IPS-20b (cell line): ENCODE data around the gene LRRC8D.
"Not testable (repeated sequence)": the region's sequence is repeated elsewhere in the genome, so short reads cannot be mapped to it uniquely, and the experiment has no call there.

Experiments
- H3K27ac ChIP-seq: one replicate; pipeline ENCODE4 v1.5.1; 2013; ENCODE audit warnings: low read length
- H3K27me3 ChIP-seq: 2 replicates; pipeline ENCODE4 v1.6.1; 2013; ENCODE audit warnings: mild to moderate bottlenecking, low read length, inconsistent platforms; ENCODE audit not compliant: insufficient read depth
- H3K36me3 ChIP-seq: 2 replicates; pipeline ENCODE4 v1.6.1; 2013; ENCODE audit warnings: low read depth, mild to moderate bottlenecking, inconsistent platforms, low read length, moderate library complexity; ENCODE audit not compliant: insufficient read depth
- H3K4me1 ChIP-seq: 2 replicates; pipeline ENCODE4 v1.6.1; 2013; ENCODE audit warnings: mild to moderate bottlenecking, control low read depth, inconsistent platforms, low read length, moderate library complexity; ENCODE audit not compliant: insufficient read depth
- H3K4me3 ChIP-seq: 2 replicates; pipeline ENCODE4 v1.5.1; 2013; ENCODE audit warnings: mild to moderate bottlenecking, low read length, inconsistent platforms
- H3K9ac ChIP-seq: 2 replicates; pipeline ENCODE4 v1.6.1; 2013; ENCODE audit warnings: low read depth, mild to moderate bottlenecking, inconsistent platforms, low read length, moderate library complexity
- H3K9me3 ChIP-seq: 2 replicates; pipeline ENCODE4 v1.6.1; 2013; ENCODE audit warnings: mild to moderate bottlenecking, low read depth, low read length, inconsistent platforms; ENCODE audit not compliant: insufficient read depth

LRRC8D gene

DNA sequence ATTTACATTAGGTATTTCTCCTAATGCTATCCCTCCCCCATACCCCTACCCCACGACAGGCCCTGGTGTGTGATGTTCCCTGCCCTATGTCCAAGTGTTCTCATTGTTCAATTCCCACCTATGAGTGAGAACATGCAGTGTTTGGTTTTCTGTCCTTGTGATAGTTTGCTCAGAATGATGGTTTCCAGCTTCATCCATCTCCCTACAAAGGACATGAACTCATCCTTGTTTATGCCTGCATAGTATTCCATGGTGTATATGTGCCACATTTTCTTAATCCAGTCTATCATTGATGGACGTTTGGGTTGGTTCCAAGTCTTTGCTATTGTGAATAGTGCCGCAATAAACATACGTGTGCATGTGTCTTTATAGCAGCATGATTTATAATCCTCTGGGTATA, 25.3 kb upstream of the LRRC8D start:
- H3K27ac ChIP-seq, H3K27me3 ChIP-seq: not testable (repeated sequence)

DNA sequence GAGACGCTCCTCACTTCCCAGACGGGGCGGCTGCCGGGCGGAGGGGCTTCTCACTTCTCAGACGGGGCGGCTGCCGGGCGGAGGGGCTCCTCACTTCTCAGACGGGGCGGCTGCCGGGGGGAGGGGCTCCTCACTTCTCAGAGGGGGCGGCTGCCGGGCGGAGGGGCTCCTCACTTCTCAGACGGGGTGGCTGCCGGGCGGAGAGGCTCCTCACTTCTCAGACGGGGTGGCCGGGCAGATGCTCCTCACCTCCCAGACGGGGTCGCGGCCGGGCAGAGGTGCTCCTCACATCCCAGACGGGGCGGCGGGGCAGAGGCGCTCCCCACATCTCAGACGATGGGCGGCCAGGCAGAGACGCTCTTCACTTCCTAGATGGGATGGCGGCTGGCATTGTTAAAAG, 23.0 kb upstream of the LRRC8D start:
- not testable (repeated sequence) for H3K36me3 ChIP-seq, H3K9ac ChIP-seq, H3K27me3 ChIP-seq, H3K27ac ChIP-seq, H3K4me3 ChIP-seq, H3K9me3 ChIP-seq
- peaks cover 11% of the 10 kb centered on the region; the same call in 1 of the 2 replicates for H3K4me1 ChIP-seq

More for the DNA sequence above, 25.3 kb upstream of the LRRC8D start:
- H3K36me3 ChIP-seq, H3K4me3 ChIP-seq, H3K9me3 ChIP-seq, H3K4me1 ChIP-seq, H3K9ac ChIP-seq: not testable (repeated sequence)

DNA sequence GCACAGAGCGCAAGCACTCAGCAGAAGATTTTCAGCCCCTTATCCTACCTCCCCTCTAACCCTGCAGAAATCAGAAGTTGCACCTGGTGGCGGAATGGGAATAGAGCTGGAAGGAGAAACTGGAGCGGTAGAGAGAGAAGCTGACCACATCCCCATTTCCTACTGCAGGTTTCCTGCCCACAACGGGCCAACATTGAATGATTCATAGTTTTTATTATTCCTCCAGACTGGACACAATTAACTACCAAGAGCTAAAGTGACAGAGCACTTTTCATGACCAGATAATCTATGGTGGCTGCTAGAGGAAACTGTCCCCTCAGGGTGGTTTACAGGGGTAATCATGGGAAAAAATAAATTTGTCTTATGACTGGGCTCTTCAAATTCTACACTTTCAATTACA, 21.3 kb upstream of the LRRC8D start:
- H3K4me1 ChIP-seq, result peaks cover 11% of the 10 kb centered on the region; the same call in 1 of the 2 replicates
- H3K9ac ChIP-seq, result no peak overlapping the region
- H3K36me3 ChIP-seq, result no peaks in the 10 kb centered on the region
- H3K4me3 ChIP-seq, result no peak overlapping the region
- H3K27ac ChIP-seq, result no peak overlapping the region
- no peaks in the 10 kb centered on the region for H3K9me3 ChIP-seq
- no peaks in the 10 kb centered on the region for H3K27me3 ChIP-seq

DNA sequence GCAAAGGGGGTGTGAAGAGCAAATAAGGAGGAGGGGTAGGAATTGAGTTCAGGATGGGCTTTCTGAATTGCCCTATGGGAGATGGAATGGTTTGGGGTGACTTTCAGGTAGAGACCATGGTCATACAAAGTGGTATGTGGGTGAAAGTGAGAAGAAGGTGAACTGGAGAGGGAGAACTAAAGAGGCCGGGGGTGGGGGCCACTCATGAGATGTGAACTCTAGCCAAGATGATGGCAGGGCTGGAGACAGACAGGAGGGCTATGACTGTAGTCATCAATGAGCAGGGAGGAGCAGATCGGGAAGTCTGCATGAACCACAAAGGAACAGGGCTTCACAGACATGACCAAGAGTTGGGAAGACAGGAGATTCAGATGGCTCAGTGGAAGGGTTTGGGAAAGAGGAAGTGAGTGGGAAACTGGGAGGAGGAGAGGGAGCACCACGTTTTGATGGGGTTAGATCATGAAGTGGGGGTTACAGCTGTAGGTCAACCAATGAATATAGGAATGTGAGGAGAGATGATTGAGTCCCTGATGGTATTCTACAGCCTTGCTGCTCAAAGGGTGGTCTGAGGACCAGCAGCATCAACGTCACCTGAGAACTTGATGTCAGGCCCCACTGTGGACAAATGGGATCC, 20.7 kb upstream of the LRRC8D start:
- Histone ChIP-seq H3K27me3 (no peaks in the 10 kb centered on the region), H3K36me3 (no peaks in the 10 kb centered on the region), H3K9me3 (no peaks in the 10 kb centered on the region), H3K9ac (no peak overlapping the region), H3K27ac (no peak overlapping the region), H3K4me1 (peaks cover 11% of the 10 kb centered on the region; the same call in 1 of the 2 replicates), H3K4me3 (no peak overlapping the region)

DNA sequence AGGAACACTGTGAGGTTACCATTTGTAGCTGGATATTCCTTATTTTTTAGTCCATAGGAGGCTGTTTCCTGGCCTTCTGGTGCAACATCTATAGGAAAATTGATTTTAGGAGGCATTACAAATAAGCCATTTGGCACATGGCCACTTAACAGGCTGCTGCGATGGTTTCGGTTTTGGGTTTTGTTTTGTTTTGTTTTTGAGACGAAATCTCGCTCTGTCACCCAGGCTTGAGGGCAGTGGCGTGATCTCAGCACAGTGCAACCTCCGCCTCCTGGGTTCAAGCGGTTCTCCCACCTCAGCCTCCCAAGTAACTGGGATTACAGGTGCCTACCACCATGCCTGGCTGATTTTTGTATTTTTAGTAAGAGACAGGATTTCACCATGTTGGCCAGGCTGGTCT, 20.1 kb upstream of the LRRC8D start:
- Histone ChIP-seq H3K9me3 (no peaks in the 10 kb centered on the region), H3K9ac (no peak overlapping the region), H3K4me3 (no peak overlapping the region), H3K36me3 (no peaks in the 10 kb centered on the region), H3K27me3 (no peaks in the 10 kb centered on the region), H3K4me1 (peaks cover 11% of the 10 kb centered on the region; the same call in 1 of the 2 replicates), H3K27ac (no peak overlapping the region)

DNA sequence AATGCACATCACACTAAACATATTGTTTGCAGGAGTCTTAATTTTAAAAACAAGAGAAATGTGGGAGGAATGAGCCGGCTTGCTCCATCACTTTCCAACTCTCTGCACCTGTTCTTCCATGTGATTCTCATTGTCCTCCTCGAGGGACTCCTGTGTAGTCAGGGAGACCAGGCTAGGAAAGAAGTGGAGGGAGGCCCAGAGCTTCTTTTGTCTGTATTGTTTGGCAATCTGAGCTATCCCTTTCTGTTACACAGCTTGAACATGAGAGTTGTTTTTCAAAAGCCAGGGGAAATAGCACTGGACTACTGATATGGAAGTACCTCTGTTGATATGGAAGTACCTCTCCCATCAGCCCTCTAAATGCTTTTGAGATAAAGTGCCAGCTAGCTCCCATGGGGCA, 18.8 kb upstream of the LRRC8D start:
- no peaks in the 10 kb centered on the region for H3K9me3 ChIP-seq
- no peak overlapping the region for H3K9ac ChIP-seq
- H3K36me3 ChIP-seq, result no peaks in the 10 kb centered on the region
- no peak overlapping the region for H3K4me3 ChIP-seq
- peaks cover 11% of the 10 kb centered on the region; the same call in 1 of the 2 replicates for H3K4me1 ChIP-seq
- H3K27ac ChIP-seq, result no peak overlapping the region
- no peaks in the 10 kb centered on the region for H3K27me3 ChIP-seq

DNA sequence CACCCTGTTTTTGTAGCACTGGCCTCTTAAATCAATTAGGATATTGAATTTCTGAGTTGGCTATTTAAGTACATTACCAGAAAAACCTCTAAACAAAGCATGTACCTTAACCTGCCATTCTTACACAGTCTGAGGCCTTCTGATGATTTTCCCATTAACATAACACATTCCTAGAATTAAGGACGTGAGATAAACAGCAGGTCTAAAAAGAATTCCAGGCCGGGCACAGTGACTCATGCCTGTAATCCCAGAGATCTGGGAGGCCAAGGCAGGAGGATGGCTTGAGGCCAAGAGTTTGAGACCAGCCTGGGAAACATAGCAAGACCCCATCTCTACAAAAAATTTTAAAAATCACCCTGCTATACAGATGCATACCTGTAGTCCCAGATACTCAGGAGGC, 18.0 kb upstream of the LRRC8D start:
- Histone ChIP-seq H3K4me1 (peaks cover 11% of the 10 kb centered on the region; the same call in 1 of the 2 replicates), H3K4me3 (no peak overlapping the region), H3K36me3 (no peaks in the 10 kb centered on the region), H3K27ac (no peak overlapping the region), H3K9ac (no peak overlapping the region), H3K9me3 (no peaks in the 10 kb centered on the region), H3K27me3 (no peaks in the 10 kb centered on the region; the same call in 1 of the 2 replicates)

DNA sequence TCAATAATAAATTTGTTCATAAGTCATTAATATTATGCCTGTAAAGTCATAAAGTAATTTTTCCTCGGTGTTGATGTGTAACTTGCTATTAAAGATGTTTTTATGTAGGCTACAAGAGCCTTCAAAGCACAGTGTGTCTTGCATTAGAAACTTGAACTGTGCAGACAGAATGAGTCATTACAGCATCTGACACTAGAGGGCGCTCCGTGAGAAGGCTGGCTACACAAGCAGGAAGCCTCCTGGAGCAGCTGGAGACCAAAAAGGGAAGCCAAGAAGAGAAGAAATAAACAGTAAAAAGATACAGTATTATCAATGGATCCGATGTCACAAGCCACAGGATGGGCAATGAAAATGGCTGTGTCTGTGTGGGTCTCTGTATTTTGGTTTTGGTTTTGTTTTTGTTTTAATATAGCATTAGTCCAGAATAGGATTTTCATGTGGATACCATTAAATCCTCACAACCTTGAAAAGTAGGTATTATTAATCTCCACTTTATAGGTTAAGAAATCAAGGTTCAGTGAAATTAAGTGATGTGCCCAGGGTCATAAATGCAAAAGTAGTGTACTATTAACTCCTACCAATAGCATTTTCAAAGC, 16.1 kb upstream of the LRRC8D start:
- Histone ChIP-seq H3K36me3 (no peaks in the 10 kb centered on the region), H3K27ac (no peak overlapping the region), H3K9ac (no peak overlapping the region), H3K4me3 (no peak overlapping the region), H3K27me3 (peaks cover 10% of the 10 kb centered on the region; the same call in 1 of the 2 replicates), H3K9me3 (no peaks in the 10 kb centered on the region), H3K4me1 (peaks cover 23% of the 10 kb centered on the region)

DNA sequence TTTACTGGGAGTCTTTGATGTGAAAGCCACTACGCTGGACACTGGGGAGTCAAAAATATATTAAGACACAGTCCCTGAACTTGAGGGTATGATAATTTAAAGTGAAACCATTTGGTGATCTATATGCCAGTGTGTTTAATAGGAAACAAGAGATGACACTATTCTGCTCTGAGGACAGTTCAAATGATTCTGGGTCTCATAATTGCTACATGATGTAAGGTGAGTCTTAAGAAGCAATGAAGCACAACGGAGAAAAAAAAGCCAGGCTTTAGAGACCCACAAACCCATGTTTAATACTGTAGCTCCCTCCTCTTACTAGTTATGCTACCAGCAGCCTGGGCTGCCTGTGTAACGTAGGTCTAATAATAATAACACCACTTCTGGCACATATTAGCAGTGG, 14.2 kb upstream of the LRRC8D start:
- H3K4me1 ChIP-seq, result peaks cover 23% of the 10 kb centered on the region
- no peak overlapping the region for H3K4me3 ChIP-seq
- no peaks in the 10 kb centered on the region for H3K9me3 ChIP-seq
- H3K9ac ChIP-seq, result no peak overlapping the region
- peaks cover 22% of the 10 kb centered on the region; the same call in 1 of the 2 replicates for H3K27me3 ChIP-seq
- no peaks in the 10 kb centered on the region for H3K36me3 ChIP-seq
- no peak overlapping the region for H3K27ac ChIP-seq

DNA sequence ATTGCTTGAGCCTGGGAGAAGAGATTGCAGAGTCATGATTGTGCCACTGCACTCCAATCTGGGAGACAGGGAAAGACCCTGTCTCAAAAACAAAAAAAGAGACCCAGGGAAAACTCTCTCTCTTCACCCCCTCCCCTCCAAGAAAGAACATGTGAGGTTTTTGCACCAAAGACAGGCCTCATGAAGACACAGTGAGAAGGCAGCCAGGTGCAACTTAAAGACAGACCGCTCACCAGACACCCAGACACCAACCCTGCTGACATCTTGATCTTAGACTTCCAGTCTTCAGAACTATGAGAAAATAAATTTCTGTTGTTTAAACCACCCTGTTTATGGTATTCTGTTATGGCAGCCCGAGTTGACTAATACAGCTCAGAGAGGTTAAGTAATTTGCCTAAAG, 13.3 kb upstream of the LRRC8D start:
- Histone ChIP-seq H3K9me3 (no peaks in the 10 kb centered on the region), H3K36me3 (no peaks in the 10 kb centered on the region), H3K27me3 (peaks cover 22% of the 10 kb centered on the region; the same call in 1 of the 2 replicates), H3K4me3 (no peak overlapping the region), H3K27ac (no peak overlapping the region), H3K4me1 (peaks cover 17% of the 10 kb centered on the region), H3K9ac (no peak overlapping the region)

DNA sequence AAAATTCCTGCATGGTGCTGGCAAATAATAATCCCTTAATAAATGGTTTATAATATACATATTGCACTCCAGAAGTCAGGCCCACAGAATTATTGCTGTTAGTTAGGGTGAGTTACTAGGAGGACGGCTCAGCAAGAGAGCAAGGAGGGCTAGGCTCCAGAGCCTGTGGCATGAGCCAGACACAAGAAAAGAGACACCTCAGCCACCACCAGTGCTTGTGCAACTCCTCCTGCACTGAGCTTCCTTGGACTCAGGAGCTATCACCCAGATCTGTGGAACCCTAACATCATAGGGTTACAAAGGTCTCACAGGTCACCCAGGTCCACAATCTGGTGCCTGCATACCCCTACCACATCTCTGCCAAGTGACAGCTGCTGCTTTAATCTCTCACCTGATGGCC, 12.8 kb upstream of the LRRC8D start:
- Histone ChIP-seq H3K27me3 (peaks cover 22% of the 10 kb centered on the region; the same call in 1 of the 2 replicates), H3K9ac (no peak overlapping the region), H3K4me1 (peaks cover 16% of the 10 kb centered on the region), H3K4me3 (peak overlapping the region; percentile 17; the same call in 1 of the 2 replicates), H3K27ac (no peak overlapping the region), H3K36me3 (no peaks in the 10 kb centered on the region), H3K9me3 (no peaks in the 10 kb centered on the region)

DNA sequence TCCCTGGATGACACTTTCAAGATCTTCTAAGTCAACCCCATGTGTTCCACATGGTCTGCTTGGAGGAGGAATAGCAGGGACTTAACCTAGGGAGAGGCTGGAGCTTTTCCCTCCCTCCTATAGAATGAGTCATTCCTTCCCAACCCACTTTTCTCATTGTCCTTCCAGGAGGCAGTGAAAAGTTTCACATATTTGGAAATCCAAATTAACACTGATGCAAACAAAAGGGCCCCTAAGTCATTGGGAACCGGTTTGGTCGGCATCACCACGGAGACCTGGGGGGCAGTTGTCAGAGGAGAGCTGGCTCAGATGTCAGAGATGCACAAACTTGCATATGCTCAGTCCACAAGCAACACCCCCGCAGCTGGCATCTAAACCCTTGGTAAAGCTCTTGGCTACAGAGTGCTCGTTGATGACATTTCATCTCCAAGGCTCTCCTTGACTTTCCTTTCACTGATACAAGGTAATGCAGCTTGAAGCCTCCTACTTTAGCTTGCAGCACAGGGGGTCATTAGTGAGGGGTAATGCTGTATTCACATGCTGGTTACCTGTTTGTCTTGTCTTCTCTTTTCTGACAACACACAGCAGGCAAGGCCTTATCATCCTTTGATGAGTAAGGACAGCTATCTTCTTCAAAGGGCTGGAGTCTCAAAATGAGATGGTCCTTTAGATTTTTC, 12.3 kb upstream of the LRRC8D start:
- Histone ChIP-seq H3K27me3 (peaks cover 22% of the 10 kb centered on the region; the same call in 1 of the 2 replicates), H3K36me3 (no peaks in the 10 kb centered on the region), H3K4me3 (peak overlapping the region; percentile 17; the same call in 1 of the 2 replicates), H3K9ac (no peak overlapping the region), H3K27ac (no peak overlapping the region), H3K4me1 (peaks cover 16% of the 10 kb centered on the region), H3K9me3 (no peaks in the 10 kb centered on the region)
